ENCODE data around the gene OPN1LW. TPM values are rescaled to one million over a fixed set of nuclear protein-coding genes. Genes with fewer than 3 reads are reported as not detected.
"Not testable (repeated sequence)": the region's sequence is repeated elsewhere in the genome, so short reads cannot be mapped to it uniquely, and the experiment has no call there.

OPN1LW gene
- total RNA-seq, 4 donors from 2014 or later: not detected

DNA sequence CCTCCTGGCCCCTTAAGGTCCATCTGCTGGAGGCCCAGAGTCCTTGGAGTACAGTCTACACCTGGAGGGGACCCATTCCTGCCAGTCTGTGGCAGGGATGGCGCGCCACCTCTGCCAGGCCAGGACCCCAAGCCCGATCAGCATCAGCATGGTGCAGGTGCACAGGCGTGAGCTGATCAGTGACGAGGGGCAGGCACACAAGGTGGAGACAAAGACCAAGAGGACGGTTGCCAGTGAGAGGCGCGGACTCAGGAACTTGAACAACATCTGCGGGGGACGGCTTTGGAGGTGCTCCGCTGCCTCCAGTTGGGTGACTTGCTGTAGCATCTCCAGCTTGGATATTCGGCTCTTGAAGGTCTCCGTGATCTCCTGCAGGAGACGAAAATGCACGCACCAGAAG lies 15.3 kb downstream of the OPN1LW start:
- H3K4me3 ChIP-seq; H3K9me3 ChIP-seq; H3K27me3 ChIP-seq; DNase-seq (ENCODE audit: extremely low spot score); H3K36me3 ChIP-seq; H3K27ac ChIP-seq (replicated peaks in 1 of 4); intact Hi-C loops (cut with DNase I); H3K4me1 ChIP-seq: not testable (repeated sequence)
- WGBS: no CpG with 5 or more reads among the region's 15 CpGs

GRCh38 chrX:154164902-154165301 lies 20.9 kb downstream of the OPN1LW start:
- WGBS: no CpG with 5 or more reads among the region's 8 CpGs
- DNase-seq (ENCODE audit: extremely low spot score); H3K27ac ChIP-seq (replicated peaks in 1 of 4); H3K27me3 ChIP-seq; H3K9me3 ChIP-seq; H3K4me1 ChIP-seq; H3K4me3 ChIP-seq; H3K36me3 ChIP-seq; intact Hi-C loops (cut with DNase I): not testable (repeated sequence)

- DNase-seq (ENCODE audit: extremely low spot score); H3K27ac ChIP-seq (replicated peaks in 1 of 4); H3K9me3 ChIP-seq; H3K36me3 ChIP-seq; intact Hi-C loops (cut with DNase I); H3K27me3 ChIP-seq; H3K4me3 ChIP-seq; H3K4me1 ChIP-seq: not testable (repeated sequence)
- no CpG with 5 or more reads among the region's 13 CpGs for WGBS
Observed at GRCh38 chrX:154168384-154168783, 24.3 kb downstream of the OPN1LW start.

DNA sequence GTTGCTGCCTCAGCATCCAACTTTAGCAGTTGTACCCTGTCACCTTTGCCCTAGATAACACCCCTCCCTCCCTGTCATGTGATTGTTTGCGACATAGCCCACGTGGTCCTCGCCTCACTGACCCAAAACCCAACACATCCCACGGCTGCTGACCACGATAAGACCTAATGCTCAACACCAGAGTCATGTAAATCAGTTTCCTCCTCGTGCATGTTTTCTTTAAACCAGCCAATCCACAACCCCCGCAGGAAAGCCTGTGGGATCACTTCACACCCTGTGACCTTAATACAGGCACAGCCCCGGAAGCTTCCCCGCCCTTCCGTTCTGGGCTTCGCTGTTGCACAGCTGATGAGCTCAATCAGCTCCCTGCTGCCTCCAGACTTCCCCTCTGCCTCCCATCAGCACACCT lies 28.5 kb downstream of the OPN1LW start:
- H3K9me3 ChIP-seq; DNase-seq (ENCODE audit: extremely low spot score); H3K4me1 ChIP-seq; intact Hi-C loops (cut with DNase I); H3K27me3 ChIP-seq; H3K4me3 ChIP-seq; H3K36me3 ChIP-seq; H3K27ac ChIP-seq (replicated peaks in 1 of 4): not testable (repeated sequence)
- no CpG with 5 or more reads among the region's 11 CpGs for WGBS

DNA sequence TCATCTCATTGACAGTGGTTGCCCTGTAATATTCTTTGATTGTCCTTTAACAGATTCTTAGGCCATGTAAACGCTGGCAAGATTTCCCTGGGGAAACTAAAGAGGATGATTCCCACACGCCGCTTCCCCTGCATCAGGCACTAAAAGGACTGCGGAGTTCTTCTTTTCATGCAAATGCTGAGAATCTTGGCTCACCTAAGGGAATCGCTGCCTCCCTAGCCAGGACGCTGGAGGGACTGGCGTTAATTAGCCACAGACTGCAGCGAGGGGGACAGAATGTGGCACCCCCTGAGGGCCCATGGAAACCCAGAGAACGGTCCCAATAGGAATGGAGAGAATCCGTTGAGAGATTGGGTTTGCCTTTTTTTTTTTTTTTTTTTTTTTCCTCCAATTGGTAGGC lies 30.3 kb downstream of the OPN1LW start:
- H3K4me1 ChIP-seq; H3K4me3 ChIP-seq; H3K27me3 ChIP-seq; H3K36me3 ChIP-seq; H3K9me3 ChIP-seq; H3K27ac ChIP-seq (replicated peaks in 1 of 4); DNase-seq (ENCODE audit: extremely low spot score); intact Hi-C loops (cut with DNase I): not testable (repeated sequence)
- no CpG with 5 or more reads among the region's 10 CpGs for WGBS

- H3K4me1 ChIP-seq; H3K27me3 ChIP-seq; H3K27ac ChIP-seq (replicated peaks in 1 of 4); DNase-seq (ENCODE audit: extremely low spot score); H3K36me3 ChIP-seq; intact Hi-C loops (cut with DNase I); H3K9me3 ChIP-seq; H3K4me3 ChIP-seq: not testable (repeated sequence)
- no CpG with 5 or more reads among the region's 14 CpGs for WGBS
Observed at GRCh38 chrX:154182296-154182695, 38.3 kb downstream of the OPN1LW start, which contains the start of gene OPN1MW. Gene OPN1MW (plus strand): TSS chrX:154182596. CDS start chrX:154182678, 82 bp downstream.

DNA sequence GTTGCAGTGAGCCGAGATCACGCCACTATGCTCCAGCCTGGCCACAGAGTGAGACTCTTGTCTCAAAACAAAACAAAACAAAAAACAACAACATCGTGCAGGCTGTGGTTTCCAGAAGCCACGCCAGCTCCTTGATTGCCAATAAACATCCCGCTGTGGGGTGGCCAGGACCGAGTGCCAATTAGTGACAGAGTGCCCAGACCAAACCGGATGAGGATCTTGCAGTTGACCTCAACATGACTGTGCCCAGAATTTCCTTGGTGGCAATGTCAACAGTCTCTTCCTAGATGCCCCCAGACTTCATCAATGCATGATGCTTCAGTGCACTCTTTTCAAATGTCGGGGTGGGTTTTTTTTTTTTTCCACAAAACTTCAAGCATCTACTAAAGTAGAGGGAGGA lies 39.8 kb downstream of the OPN1LW start:
- H3K4me1 ChIP-seq; H3K4me3 ChIP-seq; H3K27ac ChIP-seq (replicated peaks in 1 of 4); H3K9me3 ChIP-seq; intact Hi-C loops (cut with DNase I); H3K27me3 ChIP-seq; H3K36me3 ChIP-seq; DNase-seq (ENCODE audit: extremely low spot score): not testable (repeated sequence)
- no CpG with 5 or more reads among the region's 8 CpGs for WGBS

DNA sequence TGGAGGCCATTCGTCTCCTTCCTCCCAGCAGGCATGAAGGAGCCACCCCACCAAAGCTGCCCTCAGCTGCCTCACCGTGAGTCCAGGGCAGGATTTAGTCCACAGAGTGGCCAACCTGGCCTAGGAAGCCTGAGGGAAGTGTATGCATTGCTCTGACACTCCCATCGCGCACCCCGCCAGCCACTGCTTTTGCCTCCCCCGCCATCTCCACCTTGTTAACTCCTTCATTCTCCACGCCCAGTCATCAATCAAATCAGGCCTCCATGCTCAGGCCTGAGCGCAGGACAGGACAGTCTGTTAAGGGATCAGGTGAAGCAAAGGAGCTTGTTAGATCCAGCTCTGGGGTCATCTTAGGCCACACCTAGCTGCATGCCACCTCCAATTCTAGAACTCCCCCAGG lies 48.8 kb downstream of the OPN1LW start:
- H3K4me3 ChIP-seq; H3K9me3 ChIP-seq; DNase-seq (ENCODE audit: extremely low spot score); intact Hi-C loops (cut with DNase I); H3K36me3 ChIP-seq; H3K27me3 ChIP-seq; H3K27ac ChIP-seq (replicated peaks in 1 of 4); H3K4me1 ChIP-seq: not testable (repeated sequence)
- WGBS: no CpG with 5 or more reads among the region's 8 CpGs

- DNase-seq (ENCODE audit: extremely low spot score); H3K4me1 ChIP-seq; intact Hi-C loops (cut with DNase I); H3K9me3 ChIP-seq; H3K36me3 ChIP-seq; H3K4me3 ChIP-seq; H3K27me3 ChIP-seq; H3K27ac ChIP-seq (replicated peaks in 1 of 4): not testable (repeated sequence)
- no CpG with 5 or more reads among the region's 2 CpGs for WGBS
Observed at GRCh38 chrX:154194316-154194715, 50.3 kb downstream of the OPN1LW start.

DNA sequence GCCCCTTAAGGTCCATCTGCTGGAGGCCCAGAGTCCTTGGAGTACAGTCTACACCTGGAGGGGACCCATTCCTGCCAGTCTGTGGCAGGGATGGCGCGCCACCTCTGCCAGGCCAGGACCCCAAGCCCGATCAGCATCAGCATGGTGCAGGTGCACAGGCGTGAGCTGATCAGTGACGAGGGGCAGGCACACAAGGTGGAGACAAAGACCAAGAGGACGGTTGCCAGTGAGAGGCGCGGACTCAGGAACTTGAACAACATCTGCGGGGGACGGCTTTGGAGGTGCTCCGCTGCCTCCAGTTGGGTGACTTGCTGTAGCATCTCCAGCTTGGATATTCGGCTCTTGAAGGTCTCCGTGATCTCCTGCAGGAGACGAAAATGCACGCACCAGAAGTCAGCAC lies 52.4 kb downstream of the OPN1LW start:
- intact Hi-C loops (cut with DNase I); H3K4me3 ChIP-seq; H3K9me3 ChIP-seq; H3K27me3 ChIP-seq; DNase-seq (ENCODE audit: extremely low spot score); H3K4me1 ChIP-seq; H3K27ac ChIP-seq (replicated peaks in 1 of 4); H3K36me3 ChIP-seq: not testable (repeated sequence)
- WGBS: no CpG with 5 or more reads among the region's 15 CpGs

Other genes with a start within 250 kb of the OPN1LW start
- 1 to 10 TPM; 1.2 to 7.6 (median 4.5) TPM for gene AVPR2, start 239.6 kb upstream of the OPN1LW start, total RNA-seq
- 10 to 100 TPM; 15.9 to 22.4 (median 17.7) TPM for gene ARHGAP4, start 218.0 kb upstream of the OPN1LW start, total RNA-seq
- 100 to 1,000 TPM in 2 of 4 donors, 10 to 100 TPM in 2; 89.3 to 106 (median 95.4) TPM for gene NAA10, start 209.2 kb upstream of the OPN1LW start, total RNA-seq
- 10 to 100 TPM in 1 of 4 donors, 1 to 10 TPM in 3; 8.0 to 12.6 (median 9.1) TPM for gene RENBP, start 199.6 kb upstream of the OPN1LW start, total RNA-seq
- 100 to 1,000 TPM in 1 of 4 donors, 10 to 100 TPM in 3; 50.7 to 102 (median 60.8) TPM for gene HCFC1, start 172.4 kb upstream of the OPN1LW start, total RNA-seq
- gene TMEM187, start 171.5 kb upstream of the OPN1LW start, total RNA-seq: 1 to 10 TPM; 3.6 to 6.9 (median 6.1) TPM
- gene IRAK1, start 124.3 kb upstream of the OPN1LW start, total RNA-seq: 10 to 100 TPM; 50.5 to 74.9 (median 67.6) TPM
- gene MECP2, start 46.5 kb upstream of the OPN1LW start, total RNA-seq: 10 to 100 TPM; 57.7 to 79.4 (median 64.8) TPM
- not detected for gene OPN1MW, start 38.4 kb downstream of the OPN1LW start, total RNA-seq
- gene OPN1MW2, start 75.5 kb downstream of the OPN1LW start, total RNA-seq: not detected
- gene OPN1MW3, start 113.3 kb downstream of the OPN1LW start, total RNA-seq: not detected
- not detected for gene TEX28, start 150.9 kb downstream of the OPN1LW start, total RNA-seq
- gene TKTL1, start 151.6 kb downstream of the OPN1LW start, total RNA-seq: not detected
- over 10,000 TPM in 3 of 4 donors, 1,000 to 10,000 TPM in 1; 8,941 to 16,544 (median 12,362) TPM for gene FLNA, start 230.4 kb downstream of the OPN1LW start, total RNA-seq
- gene EMD, start 235.1 kb downstream of the OPN1LW start, total RNA-seq: 10 to 100 TPM; 37.0 to 64.7 (median 57.7) TPM